OCI-LY1 (cell line): Measurements from ENCODE around the gene TMEM106A.

ENCODE experiments used
- H2AFZ ChIP-seq: fragments of 200-600 bp; sonication (generic), shearing (Covaris generic); 2 replicates; pipeline ENCODE4 v1.6.0; 2014; ENCODE audit warnings: antibody characterized with exemption, mild to moderate bottlenecking, low read length
- H3F3A ChIP-seq: fragments of 200-600 bp; sonication (generic), shearing (Covaris generic); 2 replicates; pipeline ENCODE4 v1.6.0; 2014; ENCODE audit warnings: mild to moderate bottlenecking, antibody characterized with exemption, low read length, moderate library complexity; ENCODE audit not compliant: insufficient read depth
- H3K27ac ChIP-seq: fragments of 200-600 bp; sonication (generic); 2 replicates; pipeline ENCODE4 v1.5.1; 2014; ENCODE audit warnings: low read length, mixed run types, mild to moderate bottlenecking, low read depth; ENCODE audit not compliant: poor library complexity, severe bottlenecking
- H3K27me3 ChIP-seq: fragments of 200-600 bp; sonication (generic); 2 replicates; pipeline ENCODE4 v1.6.0; 2014; ENCODE audit warnings: antibody characterized with exemption, mild to moderate bottlenecking, low read length, moderate library complexity; ENCODE audit not compliant: insufficient read depth
- H3K36me3 ChIP-seq: fragments of 200-600 bp; sonication (generic); 2 replicates; pipeline ENCODE4 v1.6.1; 2014; ENCODE audit warnings: mild to moderate bottlenecking, antibody characterized with exemption, low read length, moderate library complexity, mixed read lengths; ENCODE audit not compliant: insufficient read depth
- H3K4me1 ChIP-seq: fragments of 200-600 bp; sonication (generic); 2 replicates; pipeline ENCODE4 v1.5.1; 2014; ENCODE audit warnings: mild to moderate bottlenecking, low read length, moderate library complexity; ENCODE audit not compliant: insufficient read depth, severe bottlenecking
- H3K4me2 ChIP-seq: fragments of 200-600 bp; sonication (generic), shearing (Covaris generic); 2 replicates; pipeline ENCODE4 v1.6.1; 2014; ENCODE audit warnings: low read length
- H3K4me3 ChIP-seq: fragments of 200-600 bp; sonication (generic); 2 replicates; pipeline ENCODE4 v1.5.1; 2014; ENCODE audit warnings: low read length, low read depth, mild to moderate bottlenecking, mixed read lengths; ENCODE audit not compliant: poor library complexity, severe bottlenecking
- H3K79me2 ChIP-seq: fragments of 200-600 bp; shearing (Covaris generic); 2 replicates; pipeline ENCODE4 v1.6.1; 2016; ENCODE audit warnings: mixed run types, low read length, mixed read lengths; ENCODE audit not compliant: insufficient read depth
- H3K9ac ChIP-seq: fragments of 200-600 bp; sonication (generic), shearing (Covaris generic); 2 replicates; pipeline ENCODE4 v1.6.1; 2014; ENCODE audit warnings: mild to moderate bottlenecking, low read length, mixed read lengths
- H3K9me2 ChIP-seq: fragments of 200-600 bp; sonication (generic), shearing (Covaris generic); 2 replicates; pipeline ENCODE4 v1.6.1; 2014; ENCODE audit warnings: low read depth, mild to moderate bottlenecking, low read length, mixed read lengths
- H3K9me3 ChIP-seq: fragments of 200-600 bp; shearing (Covaris generic); 2 replicates; pipeline ENCODE4 v1.6.1; 2014; ENCODE audit warnings: low read length, mixed read lengths
- H4K20me1 ChIP-seq: fragments of 200-600 bp; sonication (generic), shearing (Covaris generic); 2 replicates; pipeline ENCODE4 v1.6.0; 2016; ENCODE audit warnings: mild to moderate bottlenecking, low read length; ENCODE audit not compliant: insufficient read depth
- CTCF ChIP-seq: fragments of 200-600 bp; sonication (generic), shearing (Covaris generic); IDR thresholded peaks from 2 replicates; pipeline ENCODE4 v1.5.1; 2017; ENCODE audit warnings: mild to moderate bottlenecking, antibody characterized with exemption, low read length, moderate library complexity, mixed read lengths
- EZH2 ChIP-seq: fragments of 200-600 bp; sonication (generic), shearing (Covaris generic); IDR thresholded peaks from 2 replicates; pipeline ENCODE4 v1.8.0; 2017; ENCODE audit warnings: borderline replicate concordance, mixed run types, mild to moderate bottlenecking, antibody characterized with exemption, low read length, moderate library complexity, mixed read lengths

TMEM106A gene

DNA sequence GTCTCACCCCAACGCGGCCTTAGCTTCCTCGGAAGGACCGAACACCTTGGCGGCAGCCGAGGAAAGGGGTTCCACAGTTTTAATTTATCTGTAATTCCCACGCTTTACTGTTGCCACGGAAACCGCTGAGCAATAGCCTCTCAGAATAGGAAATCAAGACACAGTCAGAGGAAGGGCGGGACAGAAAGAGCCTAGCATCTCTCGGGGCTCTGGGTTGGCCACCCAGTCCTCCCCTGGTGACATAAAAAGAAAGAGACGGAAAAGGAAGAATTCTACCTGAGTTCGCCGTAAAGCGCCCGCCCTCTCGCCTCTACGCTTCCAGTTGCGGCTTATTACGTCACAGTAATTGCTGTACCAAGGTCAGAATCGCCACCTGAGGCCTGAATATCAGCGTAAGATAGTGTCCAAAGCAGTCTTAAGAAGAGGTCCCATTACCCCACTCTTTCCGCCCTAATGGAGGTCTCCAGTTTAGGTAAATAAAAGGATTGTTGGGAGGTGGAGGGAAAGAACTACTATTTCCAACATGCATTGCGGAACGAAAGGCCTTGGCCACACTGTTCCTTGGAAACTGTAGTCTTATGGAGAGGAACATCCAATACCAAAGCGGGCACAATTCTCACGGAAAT lies 41.4 kb upstream of the TMEM106A start:
- Histone ChIP-seq H3K79me2 (peaks cover 18% of the 10 kb centered on the region), H3K9me3 (no peaks in the 10 kb centered on the region), H4K20me1 (no peaks in the 10 kb centered on the region), H2AFZ (0 out of 2 replicates have a peak overlapping the region, but pooled peaks have one; percentile 9), H3K4me2 (peak overlapping the region; percentile 81), H3K27ac (peak overlapping the region; percentile 93), H3K9ac (peak overlapping the region; percentile 84), H3K36me3 (peaks cover 3% of the 10 kb centered on the region; the same call in 1 of the 2 replicates), H3K27me3 (no peaks in the 10 kb centered on the region), H3K4me3 (peak overlapping the region; percentile 77), H3F3A (no peaks in the 10 kb centered on the region), H3K4me1 (peaks cover 28% of the 10 kb centered on the region), H3K9me2 (no peaks in the 10 kb centered on the region)
- TF ChIP-seq EZH2 (no peak), CTCF (no peak)

- TF ChIP-seq EZH2 (no peak), CTCF (peak; percentile 36; the same call in 1 of the 2 replicates)
Measured at GRCh38 chr17:43170766-43171585, 40.7 kb upstream of the TMEM106A start, which contains the start of gene NBR1. NBR1 (plus strand) TSS chr17:43171214; CDS start chr17:43175800, 4,586 bp downstream.

GRCh38 chr17:43171586-43172487 lies 39.8 kb upstream of the TMEM106A start:
- Histone ChIP-seq H3K4me2 (peak overlapping the region; percentile 81), H3K27me3 (no peaks in the 10 kb centered on the region), H3K9me2 (no peaks in the 10 kb centered on the region), H3F3A (no peaks in the 10 kb centered on the region), H3K36me3 (peaks cover 19% of the 10 kb centered on the region; the same call in 1 of the 2 replicates), H3K4me1 (peaks cover 39% of the 10 kb centered on the region), H3K9ac (peak overlapping the region; percentile 84), H4K20me1 (no peaks in the 10 kb centered on the region), H2AFZ (no peak overlapping the region), H3K4me3 (peak overlapping the region; percentile 77), H3K79me2 (peaks cover 18% of the 10 kb centered on the region), H3K27ac (peak overlapping the region; percentile 93), H3K9me3 (no peaks in the 10 kb centered on the region)
- TF ChIP-seq CTCF: no peak; the same call in 1 of the 2 replicates
- TF ChIP-seq EZH2: no peak

More at GRCh38 chr17:43170766-43171585, 40.7 kb upstream of the TMEM106A start, which contains the start of gene NBR1:
- peak within 1 kb of the TSS; percentile 77 for H3K4me3 ChIP-seq
- peak within 1 kb of the TSS; percentile 84 for H3K9ac ChIP-seq
- H3K9me2 ChIP-seq: no peaks in the 10 kb centered on the region
- no peaks in the 10 kb centered on the region for H3K27me3 ChIP-seq
- 0 out of 2 replicates have a peak within 1 kb of the TSS, but pooled peaks have one; percentile 9 for H2AFZ ChIP-seq
- peaks cover 35% of the 10 kb centered on the region for H3K4me1 ChIP-seq
- H3K36me3 ChIP-seq: peaks cover 10% of the 10 kb centered on the region; the same call in 1 of the 2 replicates
- H3K4me2 ChIP-seq: peak within 1 kb of the TSS; percentile 81
- H4K20me1 ChIP-seq: no peaks in the 10 kb centered on the region
- no peaks in the 10 kb centered on the region for H3F3A ChIP-seq
- no peaks in the 10 kb centered on the region for H3K9me3 ChIP-seq
- peaks cover 18% of the 10 kb centered on the region for H3K79me2 ChIP-seq
- peak within 1 kb of the TSS; percentile 93 for H3K27ac ChIP-seq
